HG03565 (cell line): ENCODE results near the gene CASP7.
"Not testable (repeated sequence)": the region's sequence is repeated elsewhere in the genome, so short reads cannot be mapped to it uniquely, and the experiment has no call there.

ENCODE experiments used
- ATAC-seq: cut with Tn5 transposase; IDR thresholded peaks from one replicate; pipeline ENCODE4 v1.9.1; 2021; ENCODE audit warnings: mild to moderate bottlenecking, moderate library complexity; ENCODE audit not compliant: unreplicated experiment

The CASP7 gene

GRCh38 chr10:113752553-113752952 is 72.8 kb downstream of the CASP7 start:
- no peak for ATAC-seq

- ATAC-seq: no peak
Measured at GRCh38 chr10:113753020-113753692, 73.4 kb downstream of the CASP7 start.

GRCh38 chr10:113754125-113754524 is 74.4 kb downstream of the CASP7 start:
- no peak for ATAC-seq

GRCh38 chr10:113754768-113755167 is 75.1 kb downstream of the CASP7 start:
- ATAC-seq: no peak

GRCh38 chr10:113756940-113757543 is 77.3 kb downstream of the CASP7 start:
- ATAC-seq: no peak

- no peak for ATAC-seq
Measured at GRCh38 chr10:113762083-113762482, 82.4 kb downstream of the CASP7 start.

GRCh38 chr10:113764582-113764981 is 84.9 kb downstream of the CASP7 start:
- ATAC-seq: no peak

GRCh38 chr10:113765910-113766309 is 86.2 kb downstream of the CASP7 start:
- ATAC-seq: no peak

GRCh38 chr10:113767222-113767621 is 87.5 kb downstream of the CASP7 start:
- ATAC-seq: no peak

- ATAC-seq: no peak
Measured at GRCh38 chr10:113770346-113770745, 90.6 kb downstream of the CASP7 start.

GRCh38 chr10:113771131-113771530 is 91.4 kb downstream of the CASP7 start:
- ATAC-seq: not testable (repeated sequence)

GRCh38 chr10:113775686-113776294 is 96.1 kb downstream of the CASP7 start:
- ATAC-seq: no peak

GRCh38 chr10:113776553-113776952 is 96.8 kb downstream of the CASP7 start:
- no peak for ATAC-seq
